Uterus (tissue), 4 donors: Measurements from ENCODE around the gene TPP2. TPM values are rescaled to one million over a fixed set of nuclear protein-coding genes. Genes with fewer than 3 reads are reported as not detected.
A peak's percentile ranks its signal among the peaks of the same experiment; 100 is the strongest.

Experiments
- DNase-seq, 2 donors: peaks; one replicate each; pipeline ENCODE4 v3.0.0-alpha.2; 2019 to 2020
- H3K27ac ChIP-seq, 2 donors: fragments of 200-600 bp; sonication (generic); 1 replicate in 1 of 2; 2 replicates in 1 of 2; pipeline ENCODE4 v1.5.1; 2016 to 2018
- H3K27me3 ChIP-seq, 2 donors: fragments of 200-600 bp; sonication (generic); one replicate each; pipeline ENCODE4 v1.5.1; 2018 to 2019; ENCODE audit warnings: control low read depth in 1 of 2
- H3K36me3 ChIP-seq, 2 donors: fragments of 200-600 bp; sonication (generic); one replicate each; pipeline ENCODE4 v1.5.1; 2019; ENCODE audit warnings: control low read depth in 1 of 2
- H3K4me1 ChIP-seq, 2 donors: fragments of 200-600 bp; sonication (generic); one replicate each; pipeline ENCODE4 v1.5.1; 2018 to 2019; ENCODE audit warnings: control low read depth in 1 of 2
- H3K4me3 ChIP-seq, 2 donors: fragments of 200-600 bp; sonication (generic); 1 replicate in 1 of 2; 2 replicates in 1 of 2; pipeline ENCODE4 v1.5.1; 2018 to 2019; ENCODE audit warnings: mild to moderate bottlenecking in 1 of 2
- H3K9me3 ChIP-seq, 2 donors: fragments of 200-600 bp; sonication (generic); one replicate each; pipeline ENCODE4 v1.5.1; 2019; ENCODE audit warnings: control low read depth in 1 of 2
- POLR2A ChIP-seq, 2 donors: fragments of 450-650 bp; IDR thresholded peaks; one replicate each; pipeline ENCODE4 v1.6.1; 2016; ENCODE audit warnings: antibody characterized with exemption in 2 of 2, mild to moderate bottlenecking in 1 of 2, moderate library complexity in 1 of 2
- intact Hi-C: fragments of 100-400 bp; cut with DNase I; formaldehyde crosslinking; loops from one replicate; pipeline ENCODE4 v1.15.1; 2023; ENCODE audit warnings: low total_unique reads
- total RNA-seq, 4 donors: library from RNA; depleted of rRNA in 3 of 4; stranded (reverse); fragments of >200 nt in 3 of 4; gene quantifications; one replicate each; pipeline versions ENCODE4 v1.1.0 to v1.2.4, GENCODE V29; 2014 to 2023
- TF ChIP-seq, protein P1 (sequence below), 4 experiments: fragments of 200-600 bp in 2 of 4; fragments of 450-650 bp in 2 of 4; sonication (generic) in 2 of 4; IDR thresholded peaks; one replicate each; pipeline ENCODE4 v1.5.1; 2016 to 2019; ENCODE audit warnings: antibody characterized with exemption in 4 of 4, mild to moderate bottlenecking in 2 of 4, moderate library complexity in 1 of 4
- donor health status: DM: yes; HTN: yes; CAD: no.

Gene TPP2
- total RNA-seq, 4 donors from 2014 or later: 42.1 to 83.5 (median 48.7) TPM

GRCh38 chr13:102567857-102568256 is 28.9 kb upstream of the TPP2 start:
- H3K4me1 ChIP-seq: no peaks in the 10 kb centered on the region
- H3K9me3 ChIP-seq: no peaks in the 10 kb centered on the region
- H3K36me3 ChIP-seq: no peaks in the 10 kb centered on the region
- H3K27ac ChIP-seq: no peak overlapping the region
- no peak overlapping the region for H3K4me3 ChIP-seq
- DNase-seq: no peak
- H3K27me3 ChIP-seq: no peaks in the 10 kb centered on the region
- no peak for TF ChIP-seq POLR2A (IDR thresholded peaks at IDR 0.05)
- TF ChIP-seq, protein P1, sequence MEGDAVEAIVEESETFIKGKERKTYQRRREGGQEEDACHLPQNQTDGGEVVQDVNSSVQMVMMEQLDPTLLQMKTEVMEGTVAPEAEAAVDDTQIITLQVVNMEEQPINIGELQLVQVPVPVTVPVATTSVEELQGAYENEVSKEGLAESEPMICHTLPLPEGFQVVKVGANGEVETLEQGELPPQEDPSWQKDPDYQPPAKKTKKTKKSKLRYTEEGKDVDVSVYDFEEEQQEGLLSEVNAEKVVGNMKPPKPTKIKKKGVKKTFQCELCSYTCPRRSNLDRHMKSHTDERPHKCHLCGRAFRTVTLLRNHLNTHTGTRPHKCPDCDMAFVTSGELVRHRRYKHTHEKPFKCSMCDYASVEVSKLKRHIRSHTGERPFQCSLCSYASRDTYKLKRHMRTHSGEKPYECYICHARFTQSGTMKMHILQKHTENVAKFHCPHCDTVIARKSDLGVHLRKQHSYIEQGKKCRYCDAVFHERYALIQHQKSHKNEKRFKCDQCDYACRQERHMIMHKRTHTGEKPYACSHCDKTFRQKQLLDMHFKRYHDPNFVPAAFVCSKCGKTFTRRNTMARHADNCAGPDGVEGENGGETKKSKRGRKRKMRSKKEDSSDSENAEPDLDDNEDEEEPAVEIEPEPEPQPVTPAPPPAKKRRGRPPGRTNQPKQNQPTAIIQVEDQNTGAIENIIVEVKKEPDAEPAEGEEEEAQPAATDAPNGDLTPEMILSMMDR (IDR thresholded peaks at IDR 0.05): no peak
- intact Hi-C loops: no loop called here

DNA sequence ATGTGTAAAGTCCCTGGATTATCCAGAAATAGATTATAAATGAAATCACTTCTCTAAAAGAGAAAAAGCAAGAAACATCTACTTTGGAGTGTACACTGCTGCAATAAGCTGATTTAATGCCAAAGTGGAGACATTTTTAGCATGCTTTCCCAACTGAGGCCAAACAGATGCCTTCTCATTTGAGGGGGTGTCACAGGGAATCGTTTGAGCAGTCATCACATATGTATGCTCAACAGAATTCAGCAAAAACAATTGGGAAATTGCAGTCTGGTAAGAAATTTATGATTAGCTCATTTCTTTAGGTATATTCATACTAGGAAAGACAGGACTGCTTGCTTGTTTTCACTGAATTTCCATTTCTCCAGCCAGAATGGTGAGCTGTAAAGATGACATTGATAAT is 27.3 kb upstream of the TPP2 start:
- Histone ChIP-seq H3K9me3 (no peaks in the 10 kb centered on the region), H3K27me3 (no peaks in the 10 kb centered on the region), H3K36me3 (no peaks in the 10 kb centered on the region), H3K4me3 (no peak overlapping the region), H3K4me1 (no peaks in the 10 kb centered on the region), H3K27ac (no peak overlapping the region)
- TF ChIP-seq POLR2A (IDR thresholded peaks at IDR 0.05): no peak
- TF ChIP-seq, protein P1 (IDR thresholded peaks at IDR 0.05): no peak
- intact Hi-C loops: no loop called here
- no peak for DNase-seq

DNA sequence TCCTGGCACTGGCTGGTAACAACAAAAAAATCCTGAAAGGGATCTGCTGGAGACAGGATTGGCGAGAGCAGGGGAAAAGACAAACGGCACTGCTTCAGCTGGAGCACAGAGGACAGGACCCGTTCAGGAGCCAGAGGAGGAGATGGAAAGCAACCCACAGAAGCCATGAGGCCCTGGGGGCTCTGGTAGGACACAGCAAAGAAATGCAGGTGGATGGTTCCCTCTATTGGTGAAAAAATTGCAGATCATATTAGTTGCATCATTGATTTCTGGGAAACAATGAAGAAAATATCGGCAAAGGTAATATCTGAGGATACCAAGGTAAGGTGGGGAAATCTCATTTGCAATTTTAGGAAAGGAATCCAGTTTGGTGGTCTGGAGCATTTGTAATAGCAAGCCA is 25.7 kb upstream of the TPP2 start:
- DNase-seq: no peak
- Histone ChIP-seq H3K4me1 (no peaks in the 10 kb centered on the region), H3K27me3 (no peaks in the 10 kb centered on the region), H3K36me3 (no peaks in the 10 kb centered on the region), H3K4me3 (no peak overlapping the region), H3K9me3 (no peaks in the 10 kb centered on the region), H3K27ac (no peak overlapping the region)
- intact Hi-C loops: no loop called here
- TF ChIP-seq, protein P1 (IDR thresholded peaks at IDR 0.05): no peak
- TF ChIP-seq POLR2A (IDR thresholded peaks at IDR 0.05): no peak

DNA sequence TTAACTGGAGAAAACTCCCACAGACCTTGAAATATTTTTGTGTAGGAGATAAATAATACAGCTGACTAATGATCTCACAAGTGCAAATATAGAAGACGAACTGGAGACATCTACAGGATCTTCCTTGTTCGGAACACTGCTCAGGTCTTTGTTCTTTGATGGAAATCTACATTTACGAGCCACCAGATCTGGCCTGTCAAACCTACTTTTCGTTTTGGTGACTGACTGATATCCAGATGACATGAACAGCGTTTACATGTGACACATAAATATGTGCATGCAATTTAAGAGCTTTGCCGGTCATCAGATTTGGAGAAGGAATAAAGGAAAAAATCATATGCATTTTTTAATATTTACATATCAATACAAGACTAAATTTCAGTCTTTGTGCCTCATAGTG is 24.5 kb upstream of the TPP2 start:
- DNase-seq: no peak
- no peak for TF ChIP-seq POLR2A (IDR thresholded peaks at IDR 0.05)
- Histone ChIP-seq H3K4me3 (no peak overlapping the region), H3K9me3 (no peaks in the 10 kb centered on the region), H3K27me3 (no peaks in the 10 kb centered on the region), H3K4me1 (no peaks in the 10 kb centered on the region), H3K36me3 (no peaks in the 10 kb centered on the region), H3K27ac (no peak overlapping the region)
- intact Hi-C loops: no loop called here

GRCh38 chr13:102580552-102581169 is 16.1 kb upstream of the TPP2 start:
- no peak for TF ChIP-seq POLR2A (IDR thresholded peaks at IDR 0.05)
- TF ChIP-seq, protein P1 (IDR thresholded peaks at IDR 0.05): peak; percentile 65 to 81 (median 70)
- DNase-seq: peak in 1 of 2 donors; percentile 45
- no peaks in the 10 kb centered on the region for H3K36me3 ChIP-seq
- H3K4me3 ChIP-seq: no peak overlapping the region
- no peaks in the 10 kb centered on the region for H3K4me1 ChIP-seq
- no peaks in the 10 kb centered on the region for H3K9me3 ChIP-seq
- no peak overlapping the region for H3K27ac ChIP-seq
- intact Hi-C loops: no loop called here
- H3K27me3 ChIP-seq: no peaks in the 10 kb centered on the region

- intact Hi-C loops: no loop called here
- no peak for TF ChIP-seq POLR2A (IDR thresholded peaks at IDR 0.05)
- TF ChIP-seq, protein P1 (IDR thresholded peaks at IDR 0.05): no peak
- H3K27ac ChIP-seq: no peak overlapping the region
Observed at GRCh38 chr13:102582256-102582655, 14.5 kb upstream of the TPP2 start.

More at GRCh38 chr13:102582256-102582655, 14.5 kb upstream of the TPP2 start:
- Histone ChIP-seq H3K36me3 (no peaks in the 10 kb centered on the region), H3K9me3 (no peaks in the 10 kb centered on the region), H3K4me1 (no peaks in the 10 kb centered on the region), H3K4me3 (no peak overlapping the region), H3K27me3 (no peaks in the 10 kb centered on the region)
- no peak for DNase-seq
